SK-N-SH (cell line): ENCODE measurements around the gene CAMK2D. TPM values are rescaled to one million over a fixed set of nuclear protein-coding genes. Genes with fewer than 3 reads are reported as not detected.

Experiments
- CTCF ChIA-PET: fragments of 300-600, 350-600 bp; formaldehyde crosslinking; extraction: SDS; loops from one replicate; lab custom pipeline; 2021; lab: Yijun Ruan, JAX
- POLR2A ChIA-PET: fragments of 350-600 bp; sonication (Branson Sonifier 250); formaldehyde crosslinking; extraction: SDS; loops from one replicate; lab custom pipeline; 2020; ENCODE audit warnings: antibody characterized with exemption, inconsistent platforms; lab: Yijun Ruan, JAX
- DNase-seq: peaks from one replicate; pipeline ENCODE4 v3.0.0; 2012
- H2AFZ ChIP-seq: fragments of 200-600 bp; sonication (generic); 2 replicates; pipeline ENCODE4 v1.8.1; 2016; ENCODE audit warnings: antibody characterized with exemption, mild to moderate bottlenecking, low read depth
- H3F3A ChIP-seq: fragments of 200-600 bp; sonication (generic); replicated peaks from 2 replicates; pipeline ENCODE3; 2016; ENCODE audit warnings: antibody characterized with exemption, mild to moderate bottlenecking; ENCODE audit not compliant: insufficient read depth
- H3K27ac ChIP-seq, 2 experiments: fragments of 200-500 bp in 1 of 2; fragments of 200-600 bp in 1 of 2; sonication (Bioruptor generic) in 1 of 2; sonication (generic), shearing (Covaris generic) in 1 of 2; 2 replicates each; pipeline versions ENCODE4 v1.5.1 to v1.6.1; 2014 to 2016; ENCODE audit warnings: low read depth in 2 of 2, inconsistent platforms in 1 of 2, low read length in 1 of 2, mild to moderate bottlenecking in 1 of 2, mixed read lengths in 1 of 2
- H3K27me3 ChIP-seq: fragments of 200-600 bp; sonication (generic), shearing (Covaris generic); 2 replicates; pipeline ENCODE4 v1.6.1; 2016; ENCODE audit warnings: mixed run types; ENCODE audit not compliant: insufficient read depth
- H3K36me3 ChIP-seq, 2 experiments: fragments of 200-500 bp in 1 of 2; fragments of 200-600 bp in 1 of 2; sonication (Bioruptor generic) in 1 of 2; sonication (generic) in 1 of 2; replicated peaks in 1 of 2; 2 replicates each; pipeline versions ENCODE3 to v1.5.1; 2014 to 2016; ENCODE audit warnings: low read length in 1 of 2, mild to moderate bottlenecking in 1 of 2; ENCODE audit not compliant: insufficient read depth in 2 of 2, control insufficient read depth in 1 of 2
- H3K4me1 ChIP-seq, 2 experiments: fragments of 200-500 bp in 1 of 2; fragments of 200-600 bp in 1 of 2; sonication (Bioruptor generic) in 1 of 2; sonication (generic), shearing (Covaris generic) in 1 of 2; 2 replicates each; pipeline versions ENCODE4 v1.5.1 to v1.6.1; 2014 to 2016; ENCODE audit warnings: low read depth in 1 of 2, low read length in 1 of 2, mixed run types in 1 of 2; ENCODE audit not compliant: insufficient read depth in 2 of 2, control insufficient read depth in 1 of 2
- H3K4me2 ChIP-seq: fragments of 200-600 bp; sonication (generic), shearing (Covaris generic); 2 replicates; pipeline ENCODE4 v1.6.1; 2017; ENCODE audit warnings: mixed run types
- H3K4me3 ChIP-seq, 2 experiments: fragments of 200-500 bp in 1 of 2; fragments of 200-600 bp in 1 of 2; sonication (Bioruptor generic) in 1 of 2; sonication (generic), shearing (Covaris generic) in 1 of 2; 2 replicates each; pipeline versions ENCODE4 v1.5.1 to v1.8.1; 2014 to 2016; ENCODE audit warnings: low read depth in 2 of 2, inconsistent platforms in 1 of 2, low read length in 1 of 2, mild to moderate bottlenecking in 1 of 2, mixed read lengths in 1 of 2, moderate library complexity in 1 of 2
- H3K79me2 ChIP-seq: fragments of 200-600 bp; sonication (generic); 2 replicates; pipeline ENCODE4 v1.8.1; 2017; ENCODE audit warnings: mild to moderate bottlenecking; ENCODE audit not compliant: insufficient read depth
- H3K9ac ChIP-seq: fragments of 200-600 bp; sonication (generic); 2 replicates; pipeline ENCODE4 v1.6.1; 2017; ENCODE audit warnings: mixed run types
- H3K9me2 ChIP-seq: fragments of 200-600 bp; sonication (generic); 2 replicates; pipeline ENCODE4 v1.6.1; 2017; ENCODE audit warnings: mixed run types
- H3K9me3 ChIP-seq: fragments of 200-600 bp; sonication (generic); 2 replicates; pipeline ENCODE4 v1.6.1; 2017; ENCODE audit warnings: mixed run types, mild to moderate bottlenecking, moderate library complexity
- H4K20me1 ChIP-seq: fragments of 200-600 bp; sonication (generic); 2 replicates; pipeline ENCODE4 v1.6.1; 2017; ENCODE audit warnings: mild to moderate bottlenecking, mixed run types; ENCODE audit not compliant: insufficient read depth
- EZH2phosphoT487 ChIP-seq: fragments of 200-600 bp; sonication (generic); IDR thresholded peaks from 2 replicates; pipeline ENCODE4 v1.6.1; 2017; ENCODE audit warnings: low read depth, mixed run types, mild to moderate bottlenecking, antibody characterized with exemption, moderate library complexity, borderline replicate concordance
- FOXJ3 ChIP-seq: sonication (generic); formaldehyde crosslinking; IDR thresholded peaks from 2 replicates; pipeline ENCODE4 v1.5.1; 2020; ENCODE audit warnings: mild to moderate bottlenecking, missing genetic modification reagents
- GABPA ChIP-seq: IDR thresholded peaks from 2 replicates; pipeline ENCODE4 v1.4.0; 2012; ENCODE audit warnings: low read depth, mild to moderate bottlenecking
- JUND ChIP-seq: IDR thresholded peaks from 2 replicates; pipeline ENCODE4 v1.4.0; 2012
- NFIC ChIP-seq: IDR thresholded peaks from 2 replicates; pipeline ENCODE4 v1.4.0; 2012; ENCODE audit warnings: borderline replicate concordance
- RAD21 ChIP-seq: IDR thresholded peaks from 2 replicates; pipeline ENCODE4 v1.6.1; 2012; ENCODE audit warnings: mild to moderate bottlenecking, low read length
- RFX5 ChIP-seq: IDR thresholded peaks from 2 replicates; pipeline ENCODE4 v1.6.1; 2012; ENCODE audit warnings: mild to moderate bottlenecking, improper control_type of control experiment, low read length
- SMC3 ChIP-seq: IDR thresholded peaks from 2 replicates; pipeline ENCODE4 v1.6.1; 2012; ENCODE audit warnings: low read depth, low read length, improper control_type of control experiment
- WGBS: methylation state at CpG from one replicate; pipeline ENCODE4 v1.1.6; 2017; ENCODE audit warnings: low lambda C conversion rate; 5-methylcytosine and 5-hydroxymethylcytosine counted together
- polyA plus RNA-seq, 3 experiments: library from polyadenylated mRNA; depleted of rRNA; stranded (reverse); fragments of >200 nt; gene quantifications; 2 replicates each; pipeline ENCODE4 v1.2.3, GENCODE V29; 2012
- TF ChIP-seq, protein P1 (sequence below): IDR thresholded peaks from 2 replicates; pipeline ENCODE4 v1.4.0; 2012; ENCODE audit warnings: low read depth, borderline replicate concordance
- TF ChIP-seq, protein P2 (sequence below): IDR thresholded peaks from 2 replicates; pipeline ENCODE4 v1.4.0; 2012; ENCODE audit warnings: low read depth, borderline replicate concordance

Gene CAMK2D
- polyA plus RNA-seq, 1 of the 3 experiments (the other 2 are of a cell fraction): 17.0 TPM

DNA sequence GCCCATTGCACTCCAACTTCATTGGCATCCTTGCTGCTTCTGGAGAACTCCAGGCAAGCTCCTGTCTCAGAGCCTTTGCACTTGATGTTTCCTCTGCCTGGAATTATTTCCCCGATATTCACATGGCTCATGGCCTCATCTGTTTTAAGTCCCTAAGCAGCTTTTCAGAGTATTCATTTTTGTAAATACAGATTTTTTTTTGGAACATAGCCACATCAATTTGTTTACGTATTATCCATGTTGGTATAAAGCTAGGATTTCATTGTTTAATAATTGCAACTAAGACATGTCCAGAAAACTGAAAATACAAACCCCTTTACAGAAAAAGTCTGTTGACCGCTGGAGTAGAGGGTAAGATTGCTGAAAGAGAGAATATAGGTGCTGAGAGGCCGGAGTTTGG lies 142.0 kb downstream of the CAMK2D start (continued):
- TF ChIP-seq EZH2phosphoT487 (no peak), RFX5 (no peak), FOXJ3 (CRISPR knock-in tag) (no peak), SMC3 (no peak), NFIC (no peak), GABPA (no peak)
- TF ChIP-seq, protein P1, sequence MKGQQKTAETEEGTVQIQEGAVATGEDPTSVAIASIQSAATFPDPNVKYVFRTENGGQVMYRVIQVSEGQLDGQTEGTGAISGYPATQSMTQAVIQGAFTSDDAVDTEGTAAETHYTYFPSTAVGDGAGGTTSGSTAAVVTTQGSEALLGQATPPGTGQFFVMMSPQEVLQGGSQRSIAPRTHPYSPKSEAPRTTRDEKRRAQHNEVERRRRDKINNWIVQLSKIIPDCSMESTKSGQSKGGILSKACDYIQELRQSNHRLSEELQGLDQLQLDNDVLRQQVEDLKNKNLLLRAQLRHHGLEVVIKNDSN: no peak
- TF ChIP-seq, all 33 proteins: peak for 0

DNA sequence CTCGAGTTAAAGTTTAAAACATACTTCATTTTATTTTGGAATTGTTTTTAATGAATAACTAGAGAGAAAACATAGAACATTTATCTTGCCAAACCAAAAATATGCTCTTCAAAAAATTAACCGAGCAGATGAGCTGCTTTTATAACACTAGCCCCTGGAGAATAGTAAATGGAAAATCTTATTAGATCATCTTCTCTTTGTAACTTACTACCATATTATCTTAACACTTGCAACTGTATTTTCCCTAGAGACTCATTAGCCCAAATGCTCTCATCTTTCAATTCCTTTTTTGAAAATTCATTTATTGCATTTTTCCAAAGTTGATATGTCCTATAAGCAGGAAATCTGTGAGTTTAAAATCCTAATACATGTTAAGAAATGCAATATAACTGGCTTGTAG lies 143.3 kb downstream of the CAMK2D start:
- CTCF ChIA-PET: interaction anchor here (0.8 to 1.2 kb wide), 2 partner anchors 11 to 42 kb away, joined by 3 to 4 read pairs; no protein-coding TSS in a partner anchor
- peaks cover 14% of the 10 kb centered on the region for H3K79me2 ChIP-seq
- 93% methylated on average over 2 of the region's 2 CpGs for WGBS

More for the DNA sequence above, 143.3 kb downstream of the CAMK2D start:
- Histone ChIP-seq H3K9ac (no peak overlapping the region), H3K4me1 (peaks cover 0 to 6% of the 10 kb centered on the region in 2 experiments; a peak in 2 of 4 replicates), H3K9me3 (no peaks in the 10 kb centered on the region), H3K27me3 (no peaks in the 10 kb centered on the region), H3K27ac (no peak overlapping the region), H3F3A (peaks cover 13% of the 10 kb centered on the region), H3K36me3 (peaks cover 2 to 16% of the 10 kb centered on the region in 2 experiments), H3K9me2 (no peaks in the 10 kb centered on the region), H3K4me2 (no peak overlapping the region), H4K20me1 (no peaks in the 10 kb centered on the region; the same call in 1 of the 2 replicates), H2AFZ (no peak overlapping the region), H3K4me3 (no peak overlapping the region)
- POLR2A ChIA-PET: no interaction called here
- TF ChIP-seq, protein P2, sequence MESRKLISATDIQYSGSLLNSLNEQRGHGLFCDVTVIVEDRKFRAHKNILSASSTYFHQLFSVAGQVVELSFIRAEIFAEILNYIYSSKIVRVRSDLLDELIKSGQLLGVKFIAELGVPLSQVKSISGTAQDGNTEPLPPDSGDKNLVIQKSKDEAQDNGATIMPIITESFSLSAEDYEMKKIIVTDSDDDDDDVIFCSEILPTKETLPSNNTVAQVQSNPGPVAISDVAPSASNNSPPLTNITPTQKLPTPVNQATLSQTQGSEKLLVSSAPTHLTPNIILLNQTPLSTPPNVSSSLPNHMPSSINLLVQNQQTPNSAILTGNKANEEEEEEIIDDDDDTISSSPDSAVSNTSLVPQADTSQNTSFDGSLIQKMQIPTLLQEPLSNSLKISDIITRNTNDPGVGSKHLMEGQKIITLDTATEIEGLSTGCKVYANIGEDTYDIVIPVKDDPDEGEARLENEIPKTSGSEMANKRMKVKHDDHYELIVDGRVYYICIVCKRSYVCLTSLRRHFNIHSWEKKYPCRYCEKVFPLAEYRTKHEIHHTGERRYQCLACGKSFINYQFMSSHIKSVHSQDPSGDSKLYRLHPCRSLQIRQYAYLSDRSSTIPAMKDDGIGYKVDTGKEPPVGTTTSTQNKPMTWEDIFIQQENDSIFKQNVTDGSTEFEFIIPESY: no peak
- TF ChIP-seq, protein P1: no peak
- TF ChIP-seq JUND: no peak
- TF ChIP-seq RAD21: no peak
- DNase-seq: no peak
